Loucy (cell line): ENCODE measurements around the gene USP4.

ENCODE experiments used
- H2AFZ ChIP-seq: fragments of 200-600 bp; sonication (generic); 2 replicates; pipeline ENCODE4 v1.6.0; 2016; ENCODE audit warnings: antibody characterized with exemption, mild to moderate bottlenecking, low read length, moderate library complexity
- H3F3A ChIP-seq: fragments of 200-600 bp; 2 replicates; pipeline ENCODE4 v1.6.0; 2016; ENCODE audit warnings: antibody characterized with exemption, low read depth, mild to moderate bottlenecking
- H3K27me3 ChIP-seq: fragments of 200-600 bp; sonication (generic); 2 replicates; pipeline ENCODE4 v1.6.1; 2014; ENCODE audit warnings: low read length, mild to moderate bottlenecking; ENCODE audit not compliant: insufficient read depth, poor library complexity, severe bottlenecking
- H3K36me3 ChIP-seq: fragments of 200-600 bp; sonication (generic); 2 replicates; pipeline ENCODE4 v1.6.1; 2016; ENCODE audit warnings: low read length; ENCODE audit not compliant: insufficient read depth
- H3K4me1 ChIP-seq: fragments of 200-600 bp; sonication (generic); 2 replicates; pipeline ENCODE4 v1.5.1; 2014; ENCODE audit warnings: low read length, mild to moderate bottlenecking; ENCODE audit not compliant: insufficient read depth, poor library complexity, severe bottlenecking
- H3K4me2 ChIP-seq: fragments of 200-600 bp; sonication (generic); 2 replicates; pipeline ENCODE4 v1.6.0; 2014; ENCODE audit warnings: antibody characterized with exemption, low read length, low read depth, mild to moderate bottlenecking; ENCODE audit not compliant: poor library complexity, severe bottlenecking
- H3K4me3 ChIP-seq: fragments of 200-600 bp; sonication (generic); 2 replicates; pipeline ENCODE4 v1.5.1; 2014; ENCODE audit warnings: low read length, mild to moderate bottlenecking, mixed read lengths; ENCODE audit not compliant: poor library complexity, severe bottlenecking
- H3K79me2 ChIP-seq: fragments of 200-600 bp; sonication (generic); 2 replicates; pipeline ENCODE4 v1.6.1; 2014; ENCODE audit warnings: low read length; ENCODE audit not compliant: insufficient read depth
- H3K9ac ChIP-seq: fragments of 200-600 bp; sonication (generic); 2 replicates; pipeline ENCODE4 v1.6.0; 2014; ENCODE audit warnings: mild to moderate bottlenecking, low read depth, low read length, moderate library complexity; ENCODE audit not compliant: poor library complexity, severe bottlenecking
- H3K9me2 ChIP-seq: fragments of 200-600 bp; sonication (generic); replicated peaks from 2 replicates; pipeline ENCODE4 v1.6.1; 2016; ENCODE audit warnings: low read depth, low read length, mixed read lengths
- H3K9me3 ChIP-seq: fragments of 200-600 bp; sonication (generic); 2 replicates; pipeline ENCODE4 v1.6.1; 2014; ENCODE audit warnings: mild to moderate bottlenecking, antibody characterized with exemption, low read length, low read depth; ENCODE audit not compliant: insufficient read depth
- H4K20me1 ChIP-seq: fragments of 200-600 bp; sonication (generic); 2 replicates; pipeline ENCODE4 v1.6.0; 2014; ENCODE audit warnings: antibody characterized with exemption, low read length, mild to moderate bottlenecking; ENCODE audit not compliant: insufficient read depth, poor library complexity, severe bottlenecking
- CTCF ChIP-seq: fragments of 200-600 bp; sonication (generic); conservative IDR thresholded peaks from 2 replicates; pipeline ENCODE4 v1.5.1; 2014; ENCODE audit warnings: mild to moderate bottlenecking, antibody characterized with exemption, low read length
- EZH2phosphoT487 ChIP-seq: fragments of 200-600 bp; IDR thresholded peaks from 2 replicates; pipeline ENCODE4 v1.6.1; 2018; ENCODE audit warnings: antibody characterized with exemption, mild to moderate bottlenecking, moderate library complexity, borderline replicate concordance

Gene USP4

GRCh38 chr3:49302613-49303012 is 37.2 kb downstream of the USP4 start:
- TF ChIP-seq CTCF (no peak), EZH2phosphoT487 (no peak)
- Histone ChIP-seq H3F3A (no peaks in the 10 kb centered on the region), H3K9ac (no peak overlapping the region), H3K36me3 (peaks cover 76% of the 10 kb centered on the region; the same call in 1 of the 2 replicates), H2AFZ (no peak overlapping the region), H3K79me2 (no peaks in the 10 kb centered on the region), H3K9me3 (no peaks in the 10 kb centered on the region), H3K27me3 (no peaks in the 10 kb centered on the region), H3K4me2 (no peak overlapping the region), H4K20me1 (no peaks in the 10 kb centered on the region), H3K9me2 (no peaks in the 10 kb centered on the region), H3K4me1 (no peaks in the 10 kb centered on the region), H3K4me3 (no peak overlapping the region)

- peaks cover 81% of the 10 kb centered on the region; the same call in 1 of the 2 replicates for H3K36me3 ChIP-seq
- no peak overlapping the region for H3K9ac ChIP-seq
- H3F3A ChIP-seq, result no peaks in the 10 kb centered on the region
- H3K27me3 ChIP-seq, result no peaks in the 10 kb centered on the region
- H3K9me3 ChIP-seq, result no peaks in the 10 kb centered on the region
- TF ChIP-seq CTCF (no peak), EZH2phosphoT487 (no peak)
- H3K4me2 ChIP-seq, result no peak overlapping the region
- H3K4me1 ChIP-seq, result no peaks in the 10 kb centered on the region
- H2AFZ ChIP-seq, result no peak overlapping the region
- no peaks in the 10 kb centered on the region for H3K79me2 ChIP-seq
- H3K9me2 ChIP-seq, result no peaks in the 10 kb centered on the region
- H3K4me3 ChIP-seq, result no peak overlapping the region
- H4K20me1 ChIP-seq, result no peaks in the 10 kb centered on the region
Measured at GRCh38 chr3:49300595-49300994, 39.3 kb downstream of the USP4 start.

GRCh38 chr3:49298511-49298910 is 41.3 kb downstream of the USP4 start:
- Histone ChIP-seq H3K9me3 (no peaks in the 10 kb centered on the region), H3K79me2 (no peaks in the 10 kb centered on the region), H3K4me2 (no peak overlapping the region), H3K9me2 (no peaks in the 10 kb centered on the region), H3K27me3 (no peaks in the 10 kb centered on the region), H3K36me3 (peaks cover 78% of the 10 kb centered on the region; the same call in 1 of the 2 replicates), H3K9ac (no peak overlapping the region), H3K4me1 (no peaks in the 10 kb centered on the region), H3K4me3 (no peak overlapping the region), H4K20me1 (no peaks in the 10 kb centered on the region), H3F3A (no peaks in the 10 kb centered on the region), H2AFZ (no peak overlapping the region)
- TF ChIP-seq CTCF, result no peak
- TF ChIP-seq EZH2phosphoT487, result no peak
